Right atrium auricular region (tissue), 2 donors: ENCODE results near the gene PFN2. TPM values are rescaled to one million over a fixed set of nuclear protein-coding genes. Genes with fewer than 3 reads are reported as not detected.

Experiments used
- DNase-seq: peaks from one replicate; pipeline ENCODE4 v3.0.0-alpha.2; 2019; ENCODE audit warnings: low spot score
- H3K27ac ChIP-seq, 2 donors: fragments of 200-600 bp; sonication (generic); 1 replicate in 1 of 2; 2 replicates in 1 of 2; pipeline ENCODE4 v1.5.1; 2016 to 2019
- H3K27me3 ChIP-seq, 2 donors: fragments of 200-600 bp; sonication (generic); one replicate each; pipeline versions ENCODE4 v1.5.1 to v1.6.0; 2017 to 2019
- H3K36me3 ChIP-seq: fragments of 200-600 bp; sonication (generic); one replicate; pipeline ENCODE4 v1.5.1; 2016
- H3K4me1 ChIP-seq, 2 donors: fragments of 200-600 bp; sonication (generic); one replicate each; pipeline versions ENCODE4 v1.5.1 to v1.6.0; 2017 to 2019
- H3K4me3 ChIP-seq, 2 donors: fragments of 200-600 bp; sonication (generic); 1 replicate in 1 of 2; 2 replicates in 1 of 2; pipeline ENCODE4 v1.5.1; 2017 to 2019; ENCODE audit warnings: mild to moderate bottlenecking in 1 of 2, moderate library complexity in 1 of 2
- H3K9me3 ChIP-seq, 2 donors: fragments of 200-600 bp; sonication (generic); one replicate each; pipeline ENCODE4 v1.5.1; 2019
- CTCF ChIP-seq, 2 donors: fragments of 200-600 bp; sonication (generic); IDR thresholded peaks; one replicate each; pipeline ENCODE4 v1.5.1; 2019; ENCODE audit warnings: antibody characterized with exemption in 2 of 2
- total RNA-seq, 2 donors: library from RNA; depleted of rRNA; stranded (reverse); fragments of >200 nt; gene quantifications; one replicate each; pipeline ENCODE4 v1.1.0, GENCODE V29; 2016

Gene PFN2, protein sequence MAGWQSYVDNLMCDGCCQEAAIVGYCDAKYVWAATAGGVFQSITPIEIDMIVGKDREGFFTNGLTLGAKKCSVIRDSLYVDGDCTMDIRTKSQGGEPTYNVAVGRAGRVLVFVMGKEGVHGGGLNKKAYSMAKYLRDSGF
- total RNA-seq, result 10 to 100 TPM; 28.1 to 29.3 TPM

DNA sequence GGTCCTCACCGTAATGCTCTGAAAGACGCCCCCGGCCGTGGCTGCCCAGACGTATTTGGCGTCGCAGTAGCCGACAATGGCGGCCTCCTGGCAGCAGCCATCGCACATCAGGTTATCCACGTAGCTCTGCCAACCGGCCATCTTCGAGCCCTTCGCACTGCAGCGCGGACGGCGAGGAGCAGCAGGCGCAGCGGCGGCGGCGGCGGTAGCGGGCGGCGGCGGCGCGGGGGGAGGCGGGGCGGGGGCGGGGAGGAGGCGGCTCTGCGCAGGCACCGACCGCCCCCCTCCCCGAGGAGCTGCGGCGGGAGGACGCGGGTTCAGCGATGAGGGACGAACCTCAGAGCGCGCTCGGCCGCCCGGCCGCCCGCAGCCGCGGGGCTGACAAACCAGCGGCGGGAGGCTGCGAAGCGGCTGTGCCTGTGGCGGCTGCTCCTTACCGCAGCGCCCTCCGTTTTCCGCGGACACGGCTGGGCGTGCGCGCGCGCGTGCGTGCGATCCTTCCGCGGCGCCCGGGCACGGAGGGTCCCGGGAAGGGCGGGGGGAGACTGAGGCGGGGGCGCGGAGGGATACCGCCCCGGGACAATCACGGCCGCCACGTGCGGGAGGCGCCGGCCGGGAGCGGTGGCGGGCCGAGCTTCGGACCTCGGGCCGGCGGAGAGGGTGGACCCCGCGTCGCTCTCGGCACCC, at the start of gene PFN2:
TSS of gene PFN2 (minus strand) at position 180 of the 687 bp plus-strand sequence. CDS start at position 141, 39 bp downstream.
- H3K27ac ChIP-seq, result peak within 1 kb of the TSS; percentile 91 to 93
- DNase-seq, result no peak
- TF ChIP-seq CTCF (IDR thresholded peaks at IDR 0.05), result no peak
- no peaks in the 10 kb centered on the region for H3K27me3 ChIP-seq
- H3K4me3 ChIP-seq, result peak within 1 kb of the TSS; percentile 84 to 85
- H3K4me1 ChIP-seq, result peaks cover 0 to 29% of the 10 kb centered on the region in 2 donors
- no peaks in the 10 kb centered on the region for H3K36me3 ChIP-seq
- no peaks in the 10 kb centered on the region for H3K9me3 ChIP-seq

GRCh38 chr3:150015901-150016300, 45.2 kb upstream of the PFN2 start:
- no peak for TF ChIP-seq CTCF (IDR thresholded peaks at IDR 0.05)
- DNase-seq, result no peak
- Histone ChIP-seq H3K4me1 (no peaks in the 10 kb centered on the region), H3K27ac (no peak overlapping the region), H3K9me3 (no peaks in the 10 kb centered on the region), H3K36me3 (no peaks in the 10 kb centered on the region), H3K27me3 (no peaks in the 10 kb centered on the region), H3K4me3 (no peak overlapping the region)

- no peak for TF ChIP-seq CTCF (IDR thresholded peaks at IDR 0.05)
- no peak for DNase-seq
- Histone ChIP-seq H3K36me3 (no peaks in the 10 kb centered on the region), H3K9me3 (no peaks in the 10 kb centered on the region), H3K4me1 (no peaks in the 10 kb centered on the region), H3K27ac (no peak overlapping the region), H3K4me3 (no peak overlapping the region), H3K27me3 (no peaks in the 10 kb centered on the region)
Observed at GRCh38 chr3:150014782-150015181, 44.1 kb upstream of the PFN2 start.

GRCh38 chr3:150013801-150014200, 43.1 kb upstream of the PFN2 start:
- H3K4me3 ChIP-seq, result no peak overlapping the region
- H3K36me3 ChIP-seq, result no peaks in the 10 kb centered on the region
- no peak for TF ChIP-seq CTCF (IDR thresholded peaks at IDR 0.05)
- no peaks in the 10 kb centered on the region for H3K4me1 ChIP-seq
- DNase-seq, result no peak
- H3K27ac ChIP-seq, result no peak overlapping the region
- no peaks in the 10 kb centered on the region for H3K9me3 ChIP-seq
- H3K27me3 ChIP-seq, result no peaks in the 10 kb centered on the region

DNA sequence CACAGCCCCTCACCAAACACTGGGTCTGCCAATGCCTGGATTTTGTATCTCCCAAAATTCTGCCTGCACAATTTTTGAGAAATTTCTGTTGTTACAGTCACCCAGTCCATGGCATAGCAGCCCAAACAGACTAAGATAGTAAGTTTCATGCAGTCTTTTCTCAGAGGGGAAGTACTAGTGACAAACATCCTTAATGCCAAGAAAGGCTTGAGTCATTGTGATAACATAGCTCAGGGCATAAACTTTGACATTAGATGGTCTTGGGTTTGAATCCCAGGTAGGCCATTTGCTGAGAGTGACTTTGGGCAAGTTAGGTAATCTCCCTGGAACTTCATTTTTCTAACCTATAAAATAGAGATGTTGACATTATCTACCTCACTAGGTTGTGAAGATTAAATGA, 36.1 kb upstream of the PFN2 start:
- H3K4me1 ChIP-seq, result no peaks in the 10 kb centered on the region
- H3K27ac ChIP-seq, result no peak overlapping the region
- no peaks in the 10 kb centered on the region for H3K36me3 ChIP-seq
- no peak overlapping the region for H3K4me3 ChIP-seq
- H3K27me3 ChIP-seq, result no peaks in the 10 kb centered on the region
- no peak for DNase-seq
- H3K9me3 ChIP-seq, result no peaks in the 10 kb centered on the region
- no peak for TF ChIP-seq CTCF (IDR thresholded peaks at IDR 0.05)
